OCI-LY1 (cell line): ENCODE data around the gene GRK4.

Experiments
- EZH2 ChIP-seq: fragments of 200-600 bp; sonication (generic), shearing (Covaris generic); IDR thresholded peaks from 2 replicates; pipeline ENCODE4 v1.8.0; 2017; ENCODE audit warnings: borderline replicate concordance, mixed run types, mild to moderate bottlenecking, antibody characterized with exemption, low read length, moderate library complexity, mixed read lengths
- TF ChIP-seq, protein P1 (sequence below): fragments of 200-600 bp; sonication (generic), shearing (Covaris generic); IDR thresholded peaks from 2 replicates; pipeline ENCODE4 v1.5.1; 2017; ENCODE audit warnings: mild to moderate bottlenecking, antibody characterized with exemption, low read length, moderate library complexity, mixed read lengths

- TF ChIP-seq, protein P1, sequence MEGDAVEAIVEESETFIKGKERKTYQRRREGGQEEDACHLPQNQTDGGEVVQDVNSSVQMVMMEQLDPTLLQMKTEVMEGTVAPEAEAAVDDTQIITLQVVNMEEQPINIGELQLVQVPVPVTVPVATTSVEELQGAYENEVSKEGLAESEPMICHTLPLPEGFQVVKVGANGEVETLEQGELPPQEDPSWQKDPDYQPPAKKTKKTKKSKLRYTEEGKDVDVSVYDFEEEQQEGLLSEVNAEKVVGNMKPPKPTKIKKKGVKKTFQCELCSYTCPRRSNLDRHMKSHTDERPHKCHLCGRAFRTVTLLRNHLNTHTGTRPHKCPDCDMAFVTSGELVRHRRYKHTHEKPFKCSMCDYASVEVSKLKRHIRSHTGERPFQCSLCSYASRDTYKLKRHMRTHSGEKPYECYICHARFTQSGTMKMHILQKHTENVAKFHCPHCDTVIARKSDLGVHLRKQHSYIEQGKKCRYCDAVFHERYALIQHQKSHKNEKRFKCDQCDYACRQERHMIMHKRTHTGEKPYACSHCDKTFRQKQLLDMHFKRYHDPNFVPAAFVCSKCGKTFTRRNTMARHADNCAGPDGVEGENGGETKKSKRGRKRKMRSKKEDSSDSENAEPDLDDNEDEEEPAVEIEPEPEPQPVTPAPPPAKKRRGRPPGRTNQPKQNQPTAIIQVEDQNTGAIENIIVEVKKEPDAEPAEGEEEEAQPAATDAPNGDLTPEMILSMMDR = no peak
- TF ChIP-seq EZH2 = no peak
Measured at GRCh38 chr4:3026540-3026939, 63.2 kb downstream of the GRK4 start.
